H1 (cell line): Measurements from ENCODE around the gene AUH. TPM values are rescaled to one million over a fixed set of nuclear protein-coding genes. Genes with fewer than 3 reads are reported as not detected.

Experiments used
- CTCF ChIA-PET: fragments of 300-600 bp; sonication (Branson Sonifier 250); formaldehyde crosslinking; loops from one replicate; lab custom pipeline; 2021; ENCODE audit not compliant: partially characterized antibody; lab: Charles Lee
- POLR2A ChIA-PET: fragments of 300-600 bp; sonication (Branson Sonifier 250); formaldehyde crosslinking; loops from one replicate; lab custom pipeline; 2021; ENCODE audit warnings: inconsistent platforms; ENCODE audit not compliant: partially characterized antibody; lab: Charles Lee
- DNase-seq, 2 experiments: peaks; one replicate each; pipeline versions ENCODE4 v3.0.0 to v3.0.0-alpha.2; 2010 to 2022; ENCODE audit warnings: low spot score in 2 of 2, low read depth in 1 of 2, mixed read lengths in 1 of 2
- FAIRE-seq: peaks from 2 replicates; lab custom pipeline; 2011; peaks lifted over from hg19 to GRCh38; lab: Jason Lieb, UNC
- H2AFZ ChIP-seq: 2 replicates; pipeline ENCODE4 v1.8.1; 2012; ENCODE audit warnings: low read length, inconsistent platforms
- H2AK5ac ChIP-seq: 2 replicates; pipeline ENCODE4 v1.6.1; 2013; ENCODE audit warnings: low read depth, low read length
- H2BK120ac ChIP-seq: replicated peaks from 2 replicates; pipeline ENCODE3; 2013; ENCODE audit warnings: low read depth, low read length, inconsistent platforms
- H2BK12ac ChIP-seq: 2 replicates; pipeline ENCODE4 v1.6.1; 2013; ENCODE audit warnings: low read depth, low read length
- H2BK15ac ChIP-seq: 2 replicates; pipeline ENCODE4 v1.6.1; 2013; ENCODE audit warnings: low read length
- H2BK20ac ChIP-seq: 2 replicates; pipeline ENCODE4 v1.6.1; 2013; ENCODE audit warnings: low read length
- H2BK5ac ChIP-seq: 2 replicates; pipeline ENCODE4 v1.6.1; 2013; ENCODE audit warnings: low read depth, low read length
- H3K14ac ChIP-seq: 2 replicates; pipeline ENCODE4 v1.6.1; 2013; ENCODE audit warnings: inconsistent platforms; ENCODE audit not compliant: insufficient read length
- H3K18ac ChIP-seq: 2 replicates; pipeline ENCODE4 v1.6.1; 2013; ENCODE audit warnings: low read length; ENCODE audit errors: extremely low read depth
- H3K23ac ChIP-seq: 2 replicates; pipeline ENCODE4 v1.6.1; 2013; ENCODE audit warnings: inconsistent platforms; ENCODE audit not compliant: insufficient read length
- H3K23me2 ChIP-seq: 2 replicates; pipeline ENCODE4 v1.6.1; 2013; ENCODE audit warnings: low read depth, low read length
- H3K27ac ChIP-seq: 2 replicates; pipeline ENCODE4 v1.6.1; 2011; ENCODE audit warnings: low read depth, low read length, inconsistent platforms
- H3K27me3 ChIP-seq, 4 experiments: replicated peaks in 1 of 4; 1 replicate in 1 of 4; 2 replicates in 3 of 4; pipeline versions ENCODE4 v1.6.1 to v1.8.1; 2011 to 2013; ENCODE audit warnings: low read length in 3 of 4, mild to moderate bottlenecking in 3 of 4, inconsistent platforms in 2 of 4, mixed read lengths in 2 of 4, moderate library complexity in 1 of 4; ENCODE audit not compliant: control insufficient read depth in 3 of 4, insufficient read depth in 3 of 4; ENCODE audit errors: extremely low read depth in 1 of 4
- H3K36me3 ChIP-seq, 4 experiments: 2 replicates each; pipeline versions ENCODE4 v1.6.1 to v1.8.1; 2011 to 2013; ENCODE audit warnings: mild to moderate bottlenecking in 4 of 4, low read length in 3 of 4, moderate library complexity in 2 of 4, control low read depth in 1 of 4, inconsistent platforms in 1 of 4; ENCODE audit not compliant: insufficient read depth in 4 of 4, control insufficient read depth in 2 of 4
- H3K4ac ChIP-seq: replicated peaks from 2 replicates; pipeline ENCODE3; 2013; ENCODE audit warnings: low read length, low read depth, mixed read lengths, inconsistent platforms; ENCODE audit not compliant: insufficient read length
- H3K4me1 ChIP-seq, 4 experiments: replicated peaks in 1 of 4; 1 replicate in 1 of 4; 2 replicates in 3 of 4; pipeline versions ENCODE4 v1.6.1 to v1.8.1; 2011 to 2013; ENCODE audit warnings: low read length in 3 of 4, inconsistent platforms in 2 of 4, mixed read lengths in 1 of 4; ENCODE audit not compliant: insufficient read depth in 4 of 4, control insufficient read depth in 3 of 4
- H3K4me2 ChIP-seq, 2 experiments: 2 replicates each; pipeline versions ENCODE4 v1.6.1 to v1.8.1; 2011 to 2013; ENCODE audit warnings: low read depth in 2 of 2, low read length in 2 of 2, control low read depth in 1 of 2, inconsistent platforms in 1 of 2, mild to moderate bottlenecking in 1 of 2; ENCODE audit not compliant: insufficient read depth in 1 of 2
- H3K4me3 ChIP-seq, 4 experiments: fragments of 200-600, 300-600 bp in 1 of 4; sonication (generic), shearing (Covaris generic), sonication (Bioruptor Twin) in 1 of 4; 2 replicates each; pipeline versions ENCODE4 v1.5.1 to v1.8.1; 2011 to 2016; ENCODE audit warnings: low read length in 4 of 4, low read depth in 3 of 4, control low read depth in 2 of 4, inconsistent platforms in 2 of 4, mild to moderate bottlenecking in 2 of 4, mixed read lengths in 1 of 4, moderate library complexity in 1 of 4; ENCODE audit not compliant: insufficient read depth in 2 of 4; ENCODE audit errors: extremely low read depth in 1 of 4
- H3K56ac ChIP-seq: replicated peaks from 2 replicates; pipeline ENCODE3; 2013; ENCODE audit warnings: low read depth, mild to moderate bottlenecking, mixed read lengths, low read length, inconsistent platforms; ENCODE audit not compliant: insufficient read length
- H3K79me1 ChIP-seq: 2 replicates; pipeline ENCODE4 v1.6.1; 2013; ENCODE audit warnings: low read depth, low read length, control low read depth
- H3K79me2 ChIP-seq, 2 experiments: 2 replicates each; pipeline versions ENCODE4 v1.6.1 to v1.8.1; 2012 to 2013; ENCODE audit warnings: low read length in 2 of 2, mild to moderate bottlenecking in 2 of 2, inconsistent platforms in 1 of 2; ENCODE audit not compliant: insufficient read depth in 2 of 2, control insufficient read depth in 1 of 2
- H3K9ac ChIP-seq, 4 experiments: replicated peaks in 1 of 4; 1 replicate in 1 of 4; 2 replicates in 3 of 4; pipeline versions ENCODE4 v1.6.1 to v1.8.1; 2011 to 2013; ENCODE audit warnings: low read depth in 3 of 4, low read length in 3 of 4, control low read depth in 2 of 4, mild to moderate bottlenecking in 2 of 4, moderate library complexity in 2 of 4, inconsistent platforms in 1 of 4; ENCODE audit errors: extremely low read depth in 1 of 4
- H3K9me3 ChIP-seq, 2 experiments: 2 replicates each; pipeline versions ENCODE4 v1.6.1 to v1.8.1; 2012 to 2013; ENCODE audit warnings: mild to moderate bottlenecking in 2 of 2, moderate library complexity in 2 of 2, control low read depth in 1 of 2, inconsistent platforms in 1 of 2, low read depth in 1 of 2, low read length in 1 of 2, mixed read lengths in 1 of 2; ENCODE audit not compliant: insufficient read depth in 2 of 2
- H4K20me1 ChIP-seq, 2 experiments: replicated peaks in 1 of 2; 2 replicates each; pipeline versions ENCODE3 to v1.8.1; 2011 to 2013; ENCODE audit warnings: inconsistent platforms in 2 of 2, low read length in 2 of 2, mild to moderate bottlenecking in 1 of 2; ENCODE audit not compliant: insufficient read depth in 2 of 2, control insufficient read depth in 1 of 2
- H4K5ac ChIP-seq: 2 replicates; pipeline ENCODE4 v1.6.1; 2013; ENCODE audit warnings: low read length, low read depth, mixed read lengths, inconsistent platforms; ENCODE audit not compliant: insufficient read length
- H4K8ac ChIP-seq: 2 replicates; pipeline ENCODE4 v1.8.0; 2013; ENCODE audit warnings: mild to moderate bottlenecking, moderate library complexity, low read length, inconsistent platforms; ENCODE audit not compliant: insufficient read depth; ENCODE audit errors: extremely low read depth
- H4K91ac ChIP-seq: replicated peaks from 2 replicates; pipeline ENCODE3; 2013; ENCODE audit warnings: low read length, mixed read lengths, inconsistent platforms; ENCODE audit not compliant: insufficient read length
- BACH1 ChIP-seq: IDR thresholded peaks from 2 replicates; pipeline ENCODE4 v1.6.1; 2012; ENCODE audit warnings: low read length, improper control_type of control experiment
- BCL11A ChIP-seq, 2 experiments: IDR thresholded peaks; one replicate each; pipeline ENCODE4 v1.6.1; 2011; ENCODE audit warnings: low read depth in 2 of 2, low read length in 2 of 2, mild to moderate bottlenecking in 2 of 2
- CBX5 ChIP-seq: fragments of 300-800, 300-1000 bp; sonication (generic); IDR thresholded peaks from 2 replicates; pipeline ENCODE4 v1.7.1; 2016; ENCODE audit warnings: antibody characterized with exemption, low read length, low read depth
- EP300 ChIP-seq, 2 experiments: IDR thresholded peaks; 1 replicate in 1 of 2; 2 replicates in 1 of 2; pipeline ENCODE4 v1.6.1; 2011 to 2012; ENCODE audit warnings: low read depth in 2 of 2, low read length in 2 of 2, mild to moderate bottlenecking in 2 of 2, borderline replicate concordance in 1 of 2, inconsistent platforms in 1 of 2, moderate library complexity in 1 of 2
- PHF8 ChIP-seq: fragments of 200-600 bp; sonication (generic); conservative IDR thresholded peaks from 2 replicates; pipeline ENCODE4 v1.7.1; 2012; ENCODE audit warnings: low read depth, mild to moderate bottlenecking, inconsistent platforms, low read length, moderate library complexity
- RBBP5 ChIP-seq: IDR thresholded peaks from 2 replicates; pipeline ENCODE4 v1.7.1; 2012; ENCODE audit warnings: low read depth, mild to moderate bottlenecking, inconsistent platforms, low read length, moderate library complexity, borderline replicate concordance
- SAP30 ChIP-seq: fragments of 300-600 bp; sonication (generic); IDR thresholded peaks from 2 replicates; pipeline ENCODE4 v1.7.1; 2012; ENCODE audit warnings: low read length, moderate library complexity, mild to moderate bottlenecking, inconsistent platforms; ENCODE audit not compliant: insufficient read depth, insufficient replicate concordance
- SIX5 ChIP-seq: IDR thresholded peaks from 2 replicates; pipeline ENCODE4 v1.6.1; 2011; ENCODE audit warnings: mild to moderate bottlenecking, low read depth, low read length
- WGBS, 2 experiments: shearing (Covaris generic) in 1 of 2; methylation state at CpG; one replicate each; pipeline versions ENCODE4 v1.1.6 to v1.1.7; 2013 to 2015; ENCODE audit warnings: low lambda C conversion rate in 2 of 2, mixed read lengths in 2 of 2, inconsistent platforms in 1 of 2, low coverage in 1 of 2, missing lambda C conversion rate in 1 of 2; ENCODE audit not compliant: insufficient replicate concordance in 2 of 2, insufficient coverage in 1 of 2, insufficient read length in 1 of 2; ENCODE audit errors: extremely low coverage in 1 of 2, missing lambda C conversion rate in 1 of 2; 5-methylcytosine and 5-hydroxymethylcytosine counted together
- polyA plus RNA-seq, 7 experiments: library from polyadenylated mRNA; depleted of rRNA in 3 of 7; stranded (reverse) in 5 of 7; unstranded in 2 of 7; fragments of >200 nt in 5 of 7; fragments of 200-250 nt in 2 of 7; gene quantifications; 1 replicate in 5 of 7; 2 replicates in 1 of 7; 4 replicates in 1 of 7; pipeline versions ENCODE4 v1.2.1 to v1.2.3, GENCODE V29; 2011 to 2013; ENCODE audit warnings: missing spikeins in 2 of 7, mixed read lengths in 2 of 7
- total RNA-seq: library from RNA; stranded (reverse); fragmentation: NEBNext Ultra II Directional; extraction: Animal tissue kit (Norgen Biotek cat#: 25700); gene quantifications from 2 replicates; pipeline ENCODE4 v1.2.1, GENCODE V29; 2021

Gene AUH
- total and polyA plus RNA-seq, 2 of the 8 experiments (the other 6 are each of a cell fraction or from before 2014, with no cell fraction given) = 5.8 to 21.9 TPM

DNA sequence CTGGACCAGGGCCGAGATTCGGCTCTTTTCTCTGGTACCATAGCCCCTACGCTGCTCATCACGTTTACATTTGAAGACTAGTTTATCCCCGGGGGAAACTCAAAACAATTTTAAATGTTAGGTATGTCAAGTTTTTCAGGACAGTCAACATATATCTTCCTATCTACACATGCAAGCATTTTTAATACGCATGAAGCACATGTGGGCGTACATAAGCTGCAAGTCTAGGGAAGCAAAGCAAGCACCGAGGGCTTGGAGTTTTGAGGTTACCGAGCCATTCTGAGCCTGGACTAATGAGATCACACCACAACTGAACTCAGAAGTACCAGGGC, 154.4 kb downstream of the AUH start:
- Histone ChIP-seq H3K4me3 (no peak overlapping the region), H3K79me1 (no peaks in the 10 kb centered on the region), H3K9ac (no peak overlapping the region), H2AFZ (no peak overlapping the region), H3K4me2 (no peak overlapping the region), H3K56ac (no peak overlapping the region), H3K14ac (no peak overlapping the region), H3K9me3 (no peaks in the 10 kb centered on the region; a peak in 1 of 4 replicates), H2BK15ac (no peak overlapping the region), H2AK5ac (no peak overlapping the region), H3K23ac (no peak overlapping the region), H3K4me1 (no peaks in the 10 kb centered on the region), H4K5ac (no peak overlapping the region), H2BK20ac (no peak overlapping the region), H4K8ac (no peak overlapping the region), H2BK120ac (no peak overlapping the region), H3K4ac (no peak overlapping the region), H3K79me2 (no peaks in the 10 kb centered on the region), H3K36me3 (0 out of 8 replicates have a peak, but pooled peaks cover 0 to 2% (median 0%) of the 10 kb centered on the region in 4 experiments), H2BK5ac (no peak overlapping the region), H3K27me3 (no peaks in the 10 kb centered on the region), H4K91ac (no peak overlapping the region), H2BK12ac (no peak overlapping the region), H3K27ac (no peak overlapping the region), H4K20me1 (no peaks in the 10 kb centered on the region), H3K23me2 (no peaks in the 10 kb centered on the region), H3K18ac (no peak overlapping the region)
- ChIA-PET CTCF (interaction anchor here (0.7 kb wide), 1 partner anchor 658 kb away, joined by 4 read pairs; no protein-coding TSS in a partner anchor), POLR2A (no interaction called here)
- no peak for DNase-seq
- FAIRE-seq = no peak
- WGBS, 2 experiments = 92% methylated on average over 9 of the region's 9 CpGs; no CpG with 5 or more reads in 1 of the 2 experiments
- TF ChIP-seq SAP30 = no peak
- TF ChIP-seq CBX5 = no peak
- TF ChIP-seq BACH1 = no peak
- TF ChIP-seq BCL11A (IDR thresholded peaks at IDR 0.05; ENCODE audit: low read depth in 2 of 2, low read length in 2 of 2) = no peak
- no peak for TF ChIP-seq EP300 (IDR thresholded peaks at IDR 0.05; ENCODE audit: borderline replicate concordance in 1 of 2, low read depth in 2 of 2, low read length in 2 of 2)
- TF ChIP-seq SIX5 = no peak
- no peak for TF ChIP-seq RBBP5
- no peak for TF ChIP-seq PHF8
